HepG2 (cell line): ENCODE measurements around the gene TRMT112. TPM values are rescaled to one million over a fixed set of nuclear protein-coding genes. Genes with fewer than 3 reads are reported as not detected.
A peak's percentile ranks its signal among the peaks of the same experiment; 100 is the strongest.

Experiments used
- CTCF ChIP-seq: sonication (generic); formaldehyde crosslinking; IDR thresholded peaks from 2 replicates; pipeline ENCODE4 v1.5.0; 2020; ENCODE audit warnings: mild to moderate bottlenecking, missing genetic modification reagents, moderate library complexity
- FOXA1 ChIP-seq, 2 experiments: fragments of 450-650 bp in 1 of 2; sonication (generic) in 1 of 2; formaldehyde crosslinking in 1 of 2; IDR thresholded peaks; 2 replicates each; pipeline versions ENCODE4 v1.4.0 to v1.6.1; 2016 to 2020; ENCODE audit warnings: missing genetic modification reagents in 1 of 2
- GTF3A ChIP-seq: sonication (generic); formaldehyde crosslinking; conservative IDR thresholded peaks from 2 replicates; pipeline ENCODE4 v1.4.0; 2020; ENCODE audit warnings: mild to moderate bottlenecking, missing genetic modification reagents
- MIXL1 ChIP-seq: IDR thresholded peaks from 2 replicates; pipeline ENCODE4 v1.6.1; 2016
- TBX2 ChIP-seq: sonication (generic); formaldehyde crosslinking; IDR thresholded peaks from 2 replicates; pipeline ENCODE4 v1.5.0; 2020; ENCODE audit warnings: missing genetic modification reagents, mild to moderate bottlenecking, borderline replicate concordance
- YEATS2 ChIP-seq: sonication (generic); formaldehyde crosslinking; IDR thresholded peaks from 2 replicates; pipeline ENCODE4 v1.4.0; 2020; ENCODE audit warnings: missing genetic modification reagents, borderline replicate concordance
- ZBTB10 ChIP-seq: sonication (generic); formaldehyde crosslinking; IDR thresholded peaks from 2 replicates; pipeline ENCODE4 v1.4.0; 2020; ENCODE audit warnings: missing genetic modification reagents, borderline replicate concordance
- ZFYVE20 ChIP-seq: sonication (generic); formaldehyde crosslinking; IDR thresholded peaks from 2 replicates; pipeline ENCODE4 v1.8.0; 2023; ENCODE audit warnings: low read depth, mild to moderate bottlenecking, moderate library complexity, missing genetic modification reagents, borderline replicate concordance
- ZNF446 ChIP-seq: sonication (generic); formaldehyde crosslinking; IDR thresholded peaks from 2 replicates; pipeline ENCODE4 v1.5.0; 2020; ENCODE audit warnings: mild to moderate bottlenecking, missing genetic modification reagents
- ZNF543 ChIP-seq: sonication (generic); formaldehyde crosslinking; IDR thresholded peaks from 2 replicates; pipeline ENCODE4 v1.4.0; 2020; ENCODE audit warnings: mild to moderate bottlenecking, missing genetic modification reagents
- ZNF704 ChIP-seq: sonication (generic); formaldehyde crosslinking; IDR thresholded peaks from 2 replicates; pipeline ENCODE4 v1.8.1; 2023; ENCODE audit warnings: mild to moderate bottlenecking, inconsistent platforms, moderate library complexity, missing genetic modification reagents, borderline replicate concordance
- ZNF772 ChIP-seq: sonication (generic); formaldehyde crosslinking; IDR thresholded peaks from 2 replicates; pipeline ENCODE4 v1.5.0; 2020; ENCODE audit warnings: mild to moderate bottlenecking, missing genetic modification reagents
- ZSCAN31 ChIP-seq: sonication (generic); formaldehyde crosslinking; IDR thresholded peaks from 2 replicates; pipeline ENCODE4 v1.5.0; 2020; ENCODE audit warnings: low read depth, mild to moderate bottlenecking, missing genetic modification reagents
- ZSCAN9 ChIP-seq: IDR thresholded peaks from 2 replicates; pipeline ENCODE4 v1.6.1; 2016; ENCODE audit warnings: borderline replicate concordance
- polyA plus RNA-seq, 8 experiments: library from polyadenylated mRNA; depleted of rRNA in 3 of 8; stranded (reverse) in 7 of 8; unstranded in 1 of 8; fragments of >200 nt; fragmentation: Illumina TruSeq in 4 of 8; extraction: Trizol in 4 of 8; gene quantifications; 2 replicates each; pipeline versions ENCODE4 v1.2.1 to v1.2.3, GENCODE V29; 2011 to 2016; ENCODE audit warnings: low read depth in 4 of 8, missing spikeins in 1 of 8, mixed read lengths in 1 of 8; ENCODE audit not compliant: insufficient read depth in 1 of 8
- total RNA-seq, 5 experiments: library from RNA; depleted of rRNA; stranded (reverse); fragments of >200 nt; fragmentation: Illumina TruSeq; extraction: Trizol; gene quantifications; 2 replicates each; pipeline ENCODE4 v1.2.3, GENCODE V29; 2016; ENCODE audit warnings: low read depth in 1 of 5
- TF ChIP-seq, protein P1 (sequence below): sonication (generic); formaldehyde crosslinking; IDR thresholded peaks from 2 replicates; pipeline ENCODE4 v1.4.0; 2020; ENCODE audit warnings: mild to moderate bottlenecking, missing genetic modification reagents
- TF ChIP-seq, protein P2 (sequence below): sonication (generic); formaldehyde crosslinking; IDR thresholded peaks from 2 replicates; pipeline ENCODE4 v1.9.0; 2021; ENCODE audit warnings: missing genetic modification reagents, mild to moderate bottlenecking, borderline replicate concordance
- TF ChIP-seq, protein P3 (sequence below): sonication (generic); formaldehyde crosslinking; IDR thresholded peaks from 2 replicates; pipeline ENCODE4 v1.5.0; 2020; ENCODE audit warnings: missing genetic modification reagents

Gene TRMT112
- total and polyA plus RNA-seq, 2 of the 13 experiments (the other 11 are each of a cell fraction or from before 2014, with no cell fraction given) = 186 to 409 TPM

DNA sequence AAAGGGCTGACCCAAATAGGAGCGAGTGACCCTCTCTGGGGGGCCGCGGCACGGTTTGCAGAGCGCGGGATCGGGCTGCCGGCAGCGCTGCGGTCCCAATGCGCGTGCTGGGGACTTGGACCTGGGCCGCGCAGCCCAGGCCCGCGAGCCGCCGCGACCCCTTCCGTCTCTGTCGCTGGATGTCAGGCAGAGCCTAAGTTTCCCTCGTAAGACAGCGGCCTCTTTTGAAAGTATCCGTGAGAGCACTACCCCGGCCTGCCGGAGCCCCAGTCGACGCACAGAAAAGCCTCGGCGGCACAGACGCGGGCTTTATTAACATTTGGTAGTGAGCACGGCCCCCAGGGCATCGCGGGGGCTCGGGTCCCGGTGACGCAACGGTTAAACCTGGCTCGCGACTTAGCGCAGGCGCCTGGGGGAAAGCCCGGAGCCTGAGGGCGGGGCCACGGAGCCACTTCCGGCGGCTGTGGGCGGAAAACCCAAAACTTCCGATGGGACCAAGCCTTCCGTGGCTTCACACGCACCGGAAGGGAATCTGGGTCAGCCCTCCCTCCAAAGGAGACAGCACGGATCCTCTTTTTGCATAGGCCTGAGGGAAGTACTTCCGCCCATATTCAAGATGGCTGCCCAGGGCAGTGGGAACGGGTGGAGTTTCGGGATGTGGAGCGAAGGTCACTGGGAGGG is 47.7 kb downstream of the TRMT112 start (continued):
- TF ChIP-seq CTCF (CRISPR knock-in tag) (peak; percentile 29; the same call in 1 of the 2 replicates), GTF3A (CRISPR knock-in tag) (no peak; the same call in 1 of the 2 replicates), TBX2 (peak; percentile 70), ZNF772 (CRISPR knock-in tag) (no peak; the same call in 1 of the 2 replicates), ZNF446 (CRISPR knock-in tag) (no peak), ZNF704 (CRISPR knock-in tag) (no peak), FOXA1 (IDR thresholded peaks at IDR 0.05) (no peak), FOXA1 (CRISPR knock-in tag; IDR thresholded peaks at IDR 0.05) (no peak), MIXL1 (CRISPR knock-in tag) (0 out of 2 replicates have a peak, but pooled peaks have one; percentile 40), YEATS2 (CRISPR knock-in tag) (peak; percentile 92; the same call in 1 of the 2 replicates), ZSCAN31 (peak; percentile 69; the same call in 1 of the 2 replicates), ZNF543 (CRISPR knock-in tag) (no peak; the same call in 1 of the 2 replicates), ZSCAN9 (CRISPR knock-in tag) (no peak), ZFYVE20 (CRISPR knock-in tag) (no peak), ZBTB10 (CRISPR knock-in tag) (no peak)
- TF ChIP-seq, protein P1, sequence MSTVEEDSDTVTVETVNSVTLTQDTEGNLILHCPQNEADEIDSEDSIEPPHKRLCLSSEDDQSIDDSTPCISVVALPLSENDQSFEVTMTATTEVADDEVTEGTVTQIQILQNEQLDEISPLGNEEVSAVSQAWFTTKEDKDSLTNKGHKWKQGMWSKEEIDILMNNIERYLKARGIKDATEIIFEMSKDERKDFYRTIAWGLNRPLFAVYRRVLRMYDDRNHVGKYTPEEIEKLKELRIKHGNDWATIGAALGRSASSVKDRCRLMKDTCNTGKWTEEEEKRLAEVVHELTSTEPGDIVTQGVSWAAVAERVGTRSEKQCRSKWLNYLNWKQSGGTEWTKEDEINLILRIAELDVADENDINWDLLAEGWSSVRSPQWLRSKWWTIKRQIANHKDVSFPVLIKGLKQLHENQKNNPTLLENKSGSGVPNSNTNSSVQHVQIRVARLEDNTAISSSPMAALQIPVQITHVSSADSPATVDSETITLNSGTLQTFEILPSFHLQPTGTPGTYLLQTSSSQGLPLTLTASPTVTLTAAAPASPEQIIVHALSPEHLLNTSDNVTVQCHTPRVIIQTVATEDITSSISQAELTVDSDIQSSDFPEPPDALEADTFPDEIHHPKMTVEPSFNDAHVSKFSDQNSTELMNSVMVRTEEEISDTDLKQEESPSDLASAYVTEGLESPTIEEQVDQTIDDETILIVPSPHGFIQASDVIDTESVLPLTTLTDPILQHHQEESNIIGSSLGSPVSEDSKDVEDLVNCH (CRISPR knock-in tag) = no peak
- TF ChIP-seq, protein P2, sequence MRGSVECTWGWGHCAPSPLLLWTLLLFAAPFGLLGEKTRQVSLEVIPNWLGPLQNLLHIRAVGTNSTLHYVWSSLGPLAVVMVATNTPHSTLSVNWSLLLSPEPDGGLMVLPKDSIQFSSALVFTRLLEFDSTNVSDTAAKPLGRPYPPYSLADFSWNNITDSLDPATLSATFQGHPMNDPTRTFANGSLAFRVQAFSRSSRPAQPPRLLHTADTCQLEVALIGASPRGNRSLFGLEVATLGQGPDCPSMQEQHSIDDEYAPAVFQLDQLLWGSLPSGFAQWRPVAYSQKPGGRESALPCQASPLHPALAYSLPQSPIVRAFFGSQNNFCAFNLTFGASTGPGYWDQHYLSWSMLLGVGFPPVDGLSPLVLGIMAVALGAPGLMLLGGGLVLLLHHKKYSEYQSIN (CRISPR knock-in tag) = no peak
- TF ChIP-seq, protein P3, sequence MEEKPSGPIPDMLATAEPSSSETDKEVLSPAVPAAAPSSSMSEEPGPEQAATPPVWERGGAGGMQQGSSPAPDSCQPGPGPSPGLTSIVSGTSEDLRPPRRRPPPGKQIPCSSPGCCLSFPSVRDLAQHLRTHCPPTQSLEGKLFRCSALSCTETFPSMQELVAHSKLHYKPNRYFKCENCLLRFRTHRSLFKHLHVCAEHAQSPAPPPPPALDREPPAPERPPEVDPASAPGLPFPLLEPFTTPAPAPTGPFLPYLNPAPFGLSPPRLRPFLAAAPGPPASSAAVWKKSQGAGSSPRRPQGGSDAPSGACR (CRISPR knock-in tag) = peak; percentile 49
